ENCODE results near the gene SPEM2. TPM values are rescaled to one million over a fixed set of nuclear protein-coding genes. Genes with fewer than 3 reads are reported as not detected.

Gene SPEM2
- total and polyA plus RNA-seq, 2 of the 8 experiments (the other 6 are each of a cell fraction or from before 2014, with no cell fraction given): 0.03 TPM; not detected in 1

- TF ChIP-seq ATF3 (IDR thresholded peaks at IDR 0.05; ENCODE audit: insufficient read depth, low read depth, low read length): no peak
- peak; percentile 88; the same call in 1 of the 2 replicates for TF ChIP-seq JUND (IDR thresholded peaks at IDR 0.05; ENCODE audit: low read length)
- peak; percentile 89 for TF ChIP-seq MAX (IDR thresholded peaks at IDR 0.05)
- TF ChIP-seq USF2 (IDR thresholded peaks at IDR 0.05; ENCODE audit: low read length): no peak
- TF ChIP-seq TAF1 (IDR thresholded peaks at IDR 0.05; ENCODE audit: low read depth, low read length): peak; percentile 82
- TF ChIP-seq ATF2 (IDR thresholded peaks at IDR 0.05; ENCODE audit: low read length): peak; percentile 93
- TF ChIP-seq KDM4A (IDR thresholded peaks at IDR 0.05; ENCODE audit: low read depth, low read length, severe bottlenecking): peak; percentile 73
- peak; percentile 47 for TF ChIP-seq RNF2 (IDR thresholded peaks at IDR 0.05; ENCODE audit: borderline replicate concordance, low read depth, low read length, missing control alignments, poor library complexity, severe bottlenecking)
- TF ChIP-seq CTCF (IDR thresholded peaks at IDR 0.05; ENCODE audit: control extremely low read depth in 1 of 3, insufficient read depth in 1 of 3, low read depth in 1 of 3, low read length in 3 of 3): peak; percentile 63 to 99 (median 79)
- TF ChIP-seq SIX5 (IDR thresholded peaks at IDR 0.05; ENCODE audit: low read depth, low read length): no peak
Observed at GRCh38 chr17:7436556-7437368, 11.3 kb downstream of the SPEM2 start (continued).

Data from H1 (cell line).